ENCODE data around the gene FBXO42.

The FBXO42 gene

GRCh38 chr1:16324456-16324890 is 27.8 kb downstream of the FBXO42 start:
- Histone ChIP-seq H3K27me3 (ENCODE audit: insufficient read depth, low read depth) (no peaks in the 10 kb centered on the region), H3K36me3 (ENCODE audit: insufficient read depth) (no peaks in the 10 kb centered on the region), H3K79me2 (ENCODE audit: insufficient read depth, low read depth) (peaks cover 14% of the 10 kb centered on the region; the same call in 1 of the 2 replicates)

GRCh38 chr1:16321176-16321867 is 31.0 kb downstream of the FBXO42 start:
- H3K4me3 ChIP-seq (IDR thresholded peaks at IDR 0.05; ENCODE audit: insufficient read depth, low read depth, low read length) = no peak overlapping the region
- H2AFZ ChIP-seq (ENCODE audit: low read depth) = no peak overlapping the region
- no peak overlapping the region for H3K9ac ChIP-seq
- H3K27ac ChIP-seq = no peak overlapping the region
- no peaks in the 10 kb centered on the region for H3K27me3 ChIP-seq (ENCODE audit: insufficient read depth, low read depth)
- no peak for TF ChIP-seq CTCF (conservative IDR thresholded peaks at IDR 0.05; ENCODE audit: low read depth, low read length)
- H3K36me3 ChIP-seq (ENCODE audit: insufficient read depth) = no peaks in the 10 kb centered on the region
- H3K4me2 ChIP-seq = no peak overlapping the region
- 0 out of 2 replicates have a peak, but pooled peaks cover 6% of the 10 kb centered on the region for H4K20me1 ChIP-seq (ENCODE audit: insufficient read depth)
- H3K4me1 ChIP-seq (ENCODE audit: low read depth, poor library complexity, severe bottlenecking) = peaks cover 9% of the 10 kb centered on the region
- peaks cover 14% of the 10 kb centered on the region; the same call in 1 of the 2 replicates for H3K79me2 ChIP-seq (ENCODE audit: insufficient read depth, low read depth)

More at GRCh38 chr1:16324456-16324890, 27.8 kb downstream of the FBXO42 start:
- H4K20me1 ChIP-seq (ENCODE audit: insufficient read depth) = no peaks in the 10 kb centered on the region
- H3K4me1 ChIP-seq (ENCODE audit: low read depth, poor library complexity, severe bottlenecking) = peaks cover 9% of the 10 kb centered on the region
- H3K4me3 ChIP-seq (IDR thresholded peaks at IDR 0.05; ENCODE audit: insufficient read depth, low read depth, low read length) = no peak overlapping the region
- TF ChIP-seq CTCF (conservative IDR thresholded peaks at IDR 0.05; ENCODE audit: low read depth, low read length) = no peak
- no peak overlapping the region for H3K4me2 ChIP-seq
- H2AFZ ChIP-seq (ENCODE audit: low read depth) = no peak overlapping the region
- no peak overlapping the region for H3K27ac ChIP-seq
- H3K9ac ChIP-seq = no peak overlapping the region

- no peaks in the 10 kb centered on the region for H3K36me3 ChIP-seq (ENCODE audit: insufficient read depth)
- peaks cover 9% of the 10 kb centered on the region for H3K4me1 ChIP-seq (ENCODE audit: low read depth, poor library complexity, severe bottlenecking)
- no peak for TF ChIP-seq CTCF (conservative IDR thresholded peaks at IDR 0.05; ENCODE audit: low read depth, low read length)
- H4K20me1 ChIP-seq (ENCODE audit: insufficient read depth) = 0 out of 2 replicates have a peak, but pooled peaks cover 6% of the 10 kb centered on the region
- no peak overlapping the region for H3K9ac ChIP-seq
- no peak overlapping the region for H2AFZ ChIP-seq (ENCODE audit: low read depth)
- no peak overlapping the region for H3K4me2 ChIP-seq
- H3K4me3 ChIP-seq (IDR thresholded peaks at IDR 0.05; ENCODE audit: insufficient read depth, low read depth, low read length) = no peak overlapping the region
- no peaks in the 10 kb centered on the region for H3K27me3 ChIP-seq (ENCODE audit: insufficient read depth, low read depth)
- peaks cover 14% of the 10 kb centered on the region; the same call in 1 of the 2 replicates for H3K79me2 ChIP-seq (ENCODE audit: insufficient read depth, low read depth)
- no peak overlapping the region for H3K27ac ChIP-seq
These were observed 33.7 kb downstream of the FBXO42 start for GRCh38 chr1:16318555-16318954.

GRCh38 chr1:16315437-16315836 is 36.8 kb downstream of the FBXO42 start:
- TF ChIP-seq CTCF (conservative IDR thresholded peaks at IDR 0.05; ENCODE audit: low read depth, low read length) = no peak
- H2AFZ ChIP-seq (ENCODE audit: low read depth) = no peak overlapping the region
- no peak overlapping the region for H3K9ac ChIP-seq
- peaks cover 6% of the 10 kb centered on the region; the same call in 1 of the 2 replicates for H3K79me2 ChIP-seq (ENCODE audit: insufficient read depth, low read depth)
- no peak overlapping the region for H3K4me2 ChIP-seq
- H3K4me3 ChIP-seq (IDR thresholded peaks at IDR 0.05; ENCODE audit: insufficient read depth, low read depth, low read length) = no peak overlapping the region
- no peaks in the 10 kb centered on the region for H3K36me3 ChIP-seq (ENCODE audit: insufficient read depth)
- 0 out of 2 replicates have a peak, but pooled peaks cover 6% of the 10 kb centered on the region for H4K20me1 ChIP-seq (ENCODE audit: insufficient read depth)
- H3K4me1 ChIP-seq (ENCODE audit: low read depth, poor library complexity, severe bottlenecking) = no peaks in the 10 kb centered on the region
- H3K27me3 ChIP-seq (ENCODE audit: insufficient read depth, low read depth) = no peaks in the 10 kb centered on the region
- H3K27ac ChIP-seq = no peak overlapping the region

All from KMS-11 (cell line).